AG10803 (cell line): ENCODE results near the gene FAM118A.
"Not testable (repeated sequence)": the region's sequence is repeated elsewhere in the genome, so short reads cannot be mapped to it uniquely, and the experiment has no call there.

Experiments used
- DNase-seq: peaks from one replicate; pipeline ENCODE4 v3.0.0; 2010; ENCODE audit warnings: low read depth
- H3K4me3 ChIP-seq: 2 replicates; pipeline ENCODE4 v1.5.1; 2011; ENCODE audit warnings: mild to moderate bottlenecking, low read length, control low read depth
- TF ChIP-seq, protein P1 (sequence below): conservative IDR thresholded peaks from 2 replicates; pipeline ENCODE4 v1.5.1; 2011; ENCODE audit warnings: mild to moderate bottlenecking, low read length, control low read depth, inconsistent platforms

The FAM118A gene

DNA sequence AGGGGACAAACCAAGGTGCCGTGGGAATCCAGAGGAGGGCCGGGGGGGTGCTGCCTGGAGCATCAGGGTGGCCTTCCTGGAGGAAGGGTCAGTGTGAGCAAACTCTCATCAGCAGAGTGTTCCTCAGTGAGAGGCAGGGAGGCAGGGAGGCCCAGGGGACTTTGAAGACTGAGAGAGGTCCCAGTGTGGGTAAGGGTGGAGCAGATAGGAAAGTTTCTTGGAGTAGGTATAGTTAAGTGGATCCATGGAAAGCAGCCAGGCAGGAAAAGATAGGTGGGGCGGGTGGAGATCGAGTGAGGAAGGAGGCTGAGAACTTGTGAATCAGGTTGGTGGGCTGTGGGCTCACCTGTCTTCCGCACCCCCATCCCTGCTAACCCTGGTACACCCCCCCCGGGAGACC lies 15.7 kb upstream of the FAM118A start:
- no peak for DNase-seq
- H3K4me3 ChIP-seq: no peak overlapping the region
- TF ChIP-seq, protein P1, sequence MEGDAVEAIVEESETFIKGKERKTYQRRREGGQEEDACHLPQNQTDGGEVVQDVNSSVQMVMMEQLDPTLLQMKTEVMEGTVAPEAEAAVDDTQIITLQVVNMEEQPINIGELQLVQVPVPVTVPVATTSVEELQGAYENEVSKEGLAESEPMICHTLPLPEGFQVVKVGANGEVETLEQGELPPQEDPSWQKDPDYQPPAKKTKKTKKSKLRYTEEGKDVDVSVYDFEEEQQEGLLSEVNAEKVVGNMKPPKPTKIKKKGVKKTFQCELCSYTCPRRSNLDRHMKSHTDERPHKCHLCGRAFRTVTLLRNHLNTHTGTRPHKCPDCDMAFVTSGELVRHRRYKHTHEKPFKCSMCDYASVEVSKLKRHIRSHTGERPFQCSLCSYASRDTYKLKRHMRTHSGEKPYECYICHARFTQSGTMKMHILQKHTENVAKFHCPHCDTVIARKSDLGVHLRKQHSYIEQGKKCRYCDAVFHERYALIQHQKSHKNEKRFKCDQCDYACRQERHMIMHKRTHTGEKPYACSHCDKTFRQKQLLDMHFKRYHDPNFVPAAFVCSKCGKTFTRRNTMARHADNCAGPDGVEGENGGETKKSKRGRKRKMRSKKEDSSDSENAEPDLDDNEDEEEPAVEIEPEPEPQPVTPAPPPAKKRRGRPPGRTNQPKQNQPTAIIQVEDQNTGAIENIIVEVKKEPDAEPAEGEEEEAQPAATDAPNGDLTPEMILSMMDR: no peak

GRCh38 chr22:45295004-45295403 lies 14.7 kb upstream of the FAM118A start:
- not testable (repeated sequence) for H3K4me3 ChIP-seq, DNase-seq

- TF ChIP-seq, protein P1: no peak
- DNase-seq: no peak
- H3K4me3 ChIP-seq: no peak overlapping the region
Observed at GRCh38 chr22:45295492-45295891, 14.2 kb upstream of the FAM118A start.

GRCh38 chr22:45296628-45297297 lies 13.0 kb upstream of the FAM118A start:
- DNase-seq: no peak
- TF ChIP-seq, protein P1: no peak
- no peak overlapping the region for H3K4me3 ChIP-seq

GRCh38 chr22:45298934-45299505 lies 10.7 kb upstream of the FAM118A start:
- DNase-seq: no peak
- TF ChIP-seq, protein P1: no peak
- no peak overlapping the region for H3K4me3 ChIP-seq

GRCh38 chr22:45302751-45303150 lies 7.0 kb upstream of the FAM118A start:
- no peak for DNase-seq
- TF ChIP-seq, protein P1: no peak
- no peak overlapping the region for H3K4me3 ChIP-seq

DNA sequence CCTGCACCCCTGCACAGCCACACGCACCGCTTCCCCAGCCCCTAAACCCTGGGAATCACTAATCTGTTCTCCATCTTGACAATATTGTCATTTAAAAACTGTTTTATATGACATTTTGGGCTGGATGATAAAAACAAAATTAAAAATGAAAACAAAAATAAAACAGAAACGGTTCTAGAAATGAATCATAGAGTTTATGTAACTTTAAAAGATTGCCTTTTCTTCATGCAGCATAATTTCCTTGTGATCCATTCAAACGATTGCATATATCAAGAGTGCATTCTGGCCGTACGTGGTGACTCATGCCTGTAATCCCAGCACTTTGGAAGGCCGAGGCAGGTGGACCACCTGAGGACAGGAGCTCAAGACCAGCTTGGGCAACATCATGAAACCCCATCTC lies 6.6 kb upstream of the FAM118A start:
- TF ChIP-seq, protein P1: no peak
- DNase-seq: no peak
- H3K4me3 ChIP-seq: no peak overlapping the region
